ENCODE measurements around the gene INPP5D.

Gene INPP5D

GRCh38 chr2:233179848-233180366, 119.8 kb downstream of the INPP5D start:
- H3K36me3 ChIP-seq = peaks cover 98% of the 10 kb centered on the region

GRCh38 chr2:233183869-233184418, 123.8 kb downstream of the INPP5D start:
- peak overlapping the region; percentile 40 for H3K27ac ChIP-seq
- H3K36me3 ChIP-seq = peaks cover 98% of the 10 kb centered on the region
- no peaks in the 10 kb centered on the region for H3K27me3 ChIP-seq
- H3K9me3 ChIP-seq = no peaks in the 10 kb centered on the region
- TF ChIP-seq CTCF (IDR thresholded peaks at IDR 0.05) = no peak
- no peak overlapping the region for H3K4me3 ChIP-seq (ENCODE audit: low read depth in 1 of 2, low read length in 1 of 2)
- peaks cover 14 to 18% of the 10 kb centered on the region in 2 experiments for H3K4me1 ChIP-seq (ENCODE audit: control insufficient read depth in 1 of 2, insufficient read depth in 1 of 2, low read depth in 1 of 2, low read length in 1 of 2)

More at GRCh38 chr2:233179848-233180366, 119.8 kb downstream of the INPP5D start:
- Histone ChIP-seq H3K27ac (peak overlapping the region; percentile 85), H3K4me3 (ENCODE audit: low read depth in 1 of 2, low read length in 1 of 2) (peak overlapping the region; percentile 31 to 53), H3K4me1 (ENCODE audit: control insufficient read depth in 1 of 2, insufficient read depth in 1 of 2, low read depth in 1 of 2, low read length in 1 of 2) (peaks cover 10 to 12% of the 10 kb centered on the region in 2 experiments), H3K27me3 (no peaks in the 10 kb centered on the region), H3K9me3 (no peaks in the 10 kb centered on the region)
- no peak for TF ChIP-seq CTCF (IDR thresholded peaks at IDR 0.05)

- Histone ChIP-seq H3K36me3 (peaks cover 98% of the 10 kb centered on the region), H3K27me3 (no peaks in the 10 kb centered on the region)
Measured at GRCh38 chr2:233184669-233185068, 124.5 kb downstream of the INPP5D start.

GRCh38 chr2:233185330-233185729, 125.2 kb downstream of the INPP5D start:
- TF ChIP-seq CTCF (IDR thresholded peaks at IDR 0.05) = no peak
- peak overlapping the region; percentile 68 for H3K27ac ChIP-seq
- no peaks in the 10 kb centered on the region for H3K9me3 ChIP-seq
- peaks cover 6 to 13% of the 10 kb centered on the region in 2 experiments for H3K4me1 ChIP-seq (ENCODE audit: control insufficient read depth in 1 of 2, insufficient read depth in 1 of 2, low read depth in 1 of 2, low read length in 1 of 2)
- H3K4me3 ChIP-seq (ENCODE audit: low read depth in 1 of 2, low read length in 1 of 2) = no peak overlapping the region
- no peaks in the 10 kb centered on the region for H3K27me3 ChIP-seq
- peaks cover 99% of the 10 kb centered on the region for H3K36me3 ChIP-seq

More at GRCh38 chr2:233184669-233185068, 124.5 kb downstream of the INPP5D start:
- H3K27ac ChIP-seq = peak overlapping the region; percentile 68
- H3K4me1 ChIP-seq (ENCODE audit: control insufficient read depth in 1 of 2, insufficient read depth in 1 of 2, low read depth in 1 of 2, low read length in 1 of 2) = peaks cover 12 to 14% of the 10 kb centered on the region in 2 experiments
- H3K9me3 ChIP-seq = no peaks in the 10 kb centered on the region
- TF ChIP-seq CTCF (IDR thresholded peaks at IDR 0.05) = no peak
- no peak overlapping the region for H3K4me3 ChIP-seq (ENCODE audit: low read depth in 1 of 2, low read length in 1 of 2)

- Histone ChIP-seq H3K9me3 (no peaks in the 10 kb centered on the region), H3K27me3 (no peaks in the 10 kb centered on the region), H3K36me3 (peaks cover 97% of the 10 kb centered on the region), H3K4me3 (ENCODE audit: low read depth in 1 of 2, low read length in 1 of 2) (no peak overlapping the region), H3K27ac (peak overlapping the region; percentile 68), H3K4me1 (ENCODE audit: control insufficient read depth in 1 of 2, insufficient read depth in 1 of 2, low read depth in 1 of 2, low read length in 1 of 2) (peaks cover 12 to 18% of the 10 kb centered on the region in 2 experiments)
- no peak for TF ChIP-seq CTCF (IDR thresholded peaks at IDR 0.05)
Measured at GRCh38 chr2:233185963-233186362, 125.8 kb downstream of the INPP5D start.
